Measurements from ENCODE around the gene COL21A1. TPM values are rescaled to one million over a fixed set of nuclear protein-coding genes. Genes with fewer than 3 reads are reported as not detected.
"Not testable (repeated sequence)": the region's sequence is repeated elsewhere in the genome, so short reads cannot be mapped to it uniquely, and the experiment has no call there.

Gene COL21A1
- total RNA-seq, 1 donor = not detected

DNA sequence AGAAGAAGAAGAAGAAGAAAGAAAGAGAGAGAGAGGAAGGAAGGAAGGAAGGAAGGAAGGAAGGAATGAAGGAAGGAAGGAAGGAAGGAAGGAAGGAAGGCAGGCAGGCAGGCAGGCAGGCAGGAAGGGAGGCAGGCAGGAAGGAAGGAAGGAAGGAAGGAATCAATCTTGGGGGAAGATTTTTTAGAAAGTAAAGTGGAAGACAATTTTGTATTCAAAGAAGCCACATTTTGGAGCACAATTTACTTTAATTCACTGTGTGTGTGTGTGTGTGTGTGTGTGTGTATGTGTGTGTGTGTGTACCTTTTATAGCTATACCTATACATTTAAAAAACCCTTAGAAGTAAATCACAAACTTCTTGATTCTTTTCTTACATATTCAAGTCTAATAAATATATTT lies 13.2 kb upstream of the COL21A1 start:
- H3K9me3 ChIP-seq (ENCODE audit: low read depth, low read length); H3K27me3 ChIP-seq (ENCODE audit: insufficient read depth, low read length); H3K4me3 ChIP-seq (ENCODE audit: low read length); H3K4me1 ChIP-seq (ENCODE audit: insufficient read depth, low read length): not testable (repeated sequence)

GRCh38 chr6:56259234-56260077 lies 12.1 kb upstream of the COL21A1 start:
- H3K4me3 ChIP-seq (ENCODE audit: low read length) = no peak overlapping the region
- no peaks in the 10 kb centered on the region for H3K4me1 ChIP-seq (ENCODE audit: insufficient read depth, low read length)
- no peaks in the 10 kb centered on the region for H3K9me3 ChIP-seq (ENCODE audit: low read depth, low read length)
- H3K27me3 ChIP-seq (ENCODE audit: insufficient read depth, low read length) = no peaks in the 10 kb centered on the region

DNA sequence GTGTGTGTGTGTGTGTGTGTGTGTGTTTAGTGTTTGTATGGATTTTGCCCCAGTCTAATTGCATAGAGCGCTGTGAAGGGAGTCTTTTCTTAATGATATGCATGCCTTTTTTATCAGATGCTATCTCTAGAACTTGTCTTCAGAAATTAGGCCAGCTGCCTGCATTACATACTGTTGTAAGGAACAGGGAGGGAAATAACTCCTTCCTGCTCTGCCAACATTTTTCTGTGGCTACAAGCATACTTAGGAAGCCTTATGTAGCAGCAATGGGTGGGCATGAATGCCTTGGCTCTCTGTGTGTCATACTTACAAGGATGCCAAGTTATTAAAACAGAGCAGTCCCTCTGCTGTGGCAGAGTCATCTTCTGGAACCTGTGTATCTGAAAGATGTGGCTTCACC lies 8.0 kb upstream of the COL21A1 start:
- Histone ChIP-seq H3K27me3 (ENCODE audit: insufficient read depth, low read length) (no peaks in the 10 kb centered on the region), H3K4me3 (ENCODE audit: low read length) (no peak overlapping the region), H3K4me1 (ENCODE audit: insufficient read depth, low read length) (no peaks in the 10 kb centered on the region), H3K9me3 (ENCODE audit: low read depth, low read length) (no peaks in the 10 kb centered on the region)

DNA sequence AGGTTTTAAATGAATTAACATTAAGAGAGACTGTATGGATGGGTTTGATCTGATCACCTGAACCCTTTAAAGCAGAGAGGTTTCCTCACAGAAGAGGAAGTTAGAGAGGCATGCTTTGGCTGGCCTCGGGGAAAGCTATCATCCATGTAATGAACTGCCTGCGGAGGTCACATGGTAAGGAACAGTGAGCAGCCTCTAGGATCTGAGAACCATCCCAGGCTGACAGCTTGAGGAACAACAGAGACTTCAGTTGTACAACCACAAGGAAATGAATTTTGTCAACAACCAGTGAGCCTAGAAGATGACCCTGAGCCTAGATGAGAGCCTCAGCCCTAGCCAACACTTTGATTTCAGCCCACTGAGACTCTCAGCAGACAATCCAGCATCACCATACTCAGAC lies 2.9 kb upstream of the COL21A1 start:
- Histone ChIP-seq H3K27me3 (ENCODE audit: insufficient read depth, low read length) (peaks cover 22% of the 10 kb centered on the region), H3K4me1 (ENCODE audit: insufficient read depth, low read length) (no peaks in the 10 kb centered on the region), H3K4me3 (ENCODE audit: low read length) (no peak overlapping the region), H3K9me3 (ENCODE audit: low read depth, low read length) (no peaks in the 10 kb centered on the region)

DNA sequence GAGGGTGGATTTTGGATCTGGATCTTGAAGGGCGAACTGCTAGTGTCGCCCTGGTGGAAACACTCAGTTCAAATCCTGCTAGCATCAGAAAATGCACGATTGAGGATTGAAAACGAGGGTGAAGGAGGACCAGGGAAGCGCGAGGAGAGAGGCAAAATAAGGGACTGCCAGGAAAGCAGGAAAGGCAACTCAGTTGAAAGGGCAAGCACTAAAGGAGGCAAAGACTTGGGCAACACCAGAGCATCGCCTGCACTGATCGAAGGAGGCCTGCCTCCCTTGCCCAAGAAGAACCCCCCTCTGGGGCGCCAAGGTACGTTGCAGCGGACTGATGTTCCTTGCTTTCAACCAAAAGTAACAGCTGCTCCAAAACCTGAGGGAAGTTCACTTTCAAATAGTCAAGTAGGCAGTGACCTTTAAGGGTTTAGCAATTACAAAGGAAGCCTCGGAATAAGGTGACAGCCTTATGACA lies 308 bp upstream of the COL21A1 start:
- Histone ChIP-seq H3K4me1 (ENCODE audit: insufficient read depth, low read length) (peaks cover 8% of the 10 kb centered on the region), H3K27me3 (ENCODE audit: insufficient read depth, low read length) (peaks cover 22% of the 10 kb centered on the region), H3K9me3 (ENCODE audit: low read depth, low read length) (no peaks in the 10 kb centered on the region), H3K4me3 (ENCODE audit: low read length) (no peak overlapping the region)

GRCh38 chr6:56246541-56246880 lies 869 bp downstream of the COL21A1 start:
- Histone ChIP-seq H3K4me3 (ENCODE audit: low read length) (no peak overlapping the region), H3K4me1 (ENCODE audit: insufficient read depth, low read length) (peaks cover 8% of the 10 kb centered on the region), H3K27me3 (ENCODE audit: insufficient read depth, low read length) (peaks cover 22% of the 10 kb centered on the region), H3K9me3 (ENCODE audit: low read depth, low read length) (no peaks in the 10 kb centered on the region)

GRCh38 chr6:56245903-56246351 lies 1.5 kb downstream of the COL21A1 start:
- Histone ChIP-seq H3K4me3 (ENCODE audit: low read length) (no peak overlapping the region), H3K4me1 (ENCODE audit: insufficient read depth, low read length) (peaks cover 8% of the 10 kb centered on the region), H3K9me3 (ENCODE audit: low read depth, low read length) (no peaks in the 10 kb centered on the region), H3K27me3 (ENCODE audit: insufficient read depth, low read length) (peaks cover 22% of the 10 kb centered on the region)

GRCh38 chr6:56244528-56245253 lies 2.7 kb downstream of the COL21A1 start:
- H3K4me1 ChIP-seq (ENCODE audit: insufficient read depth, low read length) = peaks cover 8% of the 10 kb centered on the region
- H3K4me3 ChIP-seq (ENCODE audit: low read length) = no peak overlapping the region
- peaks cover 22% of the 10 kb centered on the region for H3K27me3 ChIP-seq (ENCODE audit: insufficient read depth, low read length)
- no peaks in the 10 kb centered on the region for H3K9me3 ChIP-seq (ENCODE audit: low read depth, low read length)

- Histone ChIP-seq H3K9me3 (ENCODE audit: low read depth, low read length) (no peaks in the 10 kb centered on the region), H3K4me3 (ENCODE audit: low read length) (no peak overlapping the region), H3K27me3 (ENCODE audit: insufficient read depth, low read length) (peaks cover 21% of the 10 kb centered on the region), H3K4me1 (ENCODE audit: insufficient read depth, low read length) (peaks cover 8% of the 10 kb centered on the region)
Measured at GRCh38 chr6:56244089-56244488, 3.3 kb downstream of the COL21A1 start.

DNA sequence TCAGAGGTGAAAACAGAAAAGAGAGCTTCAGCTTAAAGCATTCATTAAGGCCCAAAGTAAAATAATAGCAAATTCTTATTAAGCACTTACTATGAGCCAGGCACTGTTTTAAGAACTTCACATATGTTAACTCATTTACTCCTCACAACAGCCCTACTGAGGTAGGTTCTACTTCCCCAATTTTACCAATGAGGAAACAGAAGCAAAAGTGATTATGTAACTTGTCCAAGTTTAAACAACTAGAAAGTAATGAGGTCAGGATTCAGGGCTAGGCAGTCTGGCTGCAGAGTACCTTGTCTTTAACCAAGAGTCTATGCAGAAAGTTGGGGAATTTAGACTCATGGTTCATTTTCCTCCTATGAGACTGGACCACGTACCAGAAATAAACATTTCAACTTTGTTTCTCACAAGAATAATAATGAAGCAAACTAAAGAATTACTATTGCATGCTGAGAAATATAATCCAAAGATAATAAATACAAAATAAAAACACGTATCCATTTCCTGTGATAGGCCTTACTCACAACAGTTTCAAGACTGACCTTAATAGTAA lies 3.8 kb downstream of the COL21A1 start:
- Histone ChIP-seq H3K9me3 (ENCODE audit: low read depth, low read length) (no peaks in the 10 kb centered on the region), H3K4me1 (ENCODE audit: insufficient read depth, low read length) (peaks cover 8% of the 10 kb centered on the region)

DNA sequence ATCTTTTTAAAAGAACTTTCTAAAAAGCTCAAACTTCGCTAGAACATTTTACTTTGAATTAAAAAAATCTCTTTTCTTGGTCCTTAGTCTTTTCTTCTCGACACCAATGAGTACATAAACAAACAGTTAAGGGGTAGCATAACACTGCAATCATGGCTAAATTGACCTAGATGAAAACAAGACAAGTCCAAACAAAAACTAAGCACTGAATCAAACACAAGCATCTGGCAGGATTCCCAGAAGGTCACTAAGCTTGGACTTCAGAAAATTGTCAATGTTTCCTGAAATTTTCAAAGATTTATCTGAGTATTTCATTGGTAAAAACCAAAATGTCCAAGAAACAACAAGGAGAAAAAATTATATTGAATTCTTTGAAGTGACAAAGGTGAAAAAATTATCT lies 5.0 kb downstream of the COL21A1 start:
- H3K4me1 ChIP-seq (ENCODE audit: insufficient read depth, low read length) = peaks cover 8% of the 10 kb centered on the region
- H3K27me3 ChIP-seq (ENCODE audit: insufficient read depth, low read length) = peaks cover 10% of the 10 kb centered on the region
- H3K4me3 ChIP-seq (ENCODE audit: low read length) = no peak overlapping the region
- H3K9me3 ChIP-seq (ENCODE audit: low read depth, low read length) = no peaks in the 10 kb centered on the region

More for the DNA sequence above, 3.8 kb downstream of the COL21A1 start:
- Histone ChIP-seq H3K27me3 (ENCODE audit: insufficient read depth, low read length) (peaks cover 19% of the 10 kb centered on the region), H3K4me3 (ENCODE audit: low read length) (no peak overlapping the region)

DNA sequence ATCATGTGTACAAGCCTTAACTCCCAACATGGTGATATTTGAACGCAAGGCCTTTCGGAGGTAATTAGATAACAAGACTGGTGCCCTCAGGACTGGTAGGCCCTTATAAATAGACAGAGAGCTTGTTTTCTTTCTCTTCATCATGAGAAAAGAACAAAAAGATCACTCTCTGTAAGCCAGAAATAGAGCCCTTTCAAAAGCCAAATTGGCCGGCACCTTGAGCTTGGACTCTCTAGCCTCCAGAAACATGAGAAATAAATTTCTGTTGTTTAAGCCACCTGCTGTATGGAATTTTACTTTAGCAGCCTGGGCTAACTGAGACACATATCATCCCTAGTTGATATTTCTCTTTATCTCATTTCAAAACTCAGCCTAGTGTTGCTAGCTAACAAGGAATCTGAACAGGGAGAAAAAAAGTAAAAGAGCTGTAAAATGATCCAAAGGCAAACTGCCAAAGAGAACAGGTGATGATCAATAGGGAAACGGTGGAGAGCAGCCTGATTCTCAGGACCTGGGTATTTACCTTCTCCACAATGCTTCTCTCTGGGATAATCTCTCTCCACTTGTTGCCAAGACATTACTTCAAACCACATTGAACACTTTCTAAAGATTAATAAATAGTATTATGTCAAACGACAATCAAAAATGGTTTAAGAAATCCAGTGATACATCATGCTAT lies 6.1 kb downstream of the COL21A1 start:
- Histone ChIP-seq H3K4me3 (ENCODE audit: low read length) (no peak overlapping the region), H3K27me3 (ENCODE audit: insufficient read depth, low read length) (no peaks in the 10 kb centered on the region), H3K9me3 (ENCODE audit: low read depth, low read length) (no peaks in the 10 kb centered on the region), H3K4me1 (ENCODE audit: insufficient read depth, low read length) (peaks cover 8% of the 10 kb centered on the region)

- H3K4me1 ChIP-seq (ENCODE audit: insufficient read depth, low read length) = no peaks in the 10 kb centered on the region
- H3K27me3 ChIP-seq (ENCODE audit: insufficient read depth, low read length) = no peaks in the 10 kb centered on the region
- no peak overlapping the region for H3K4me3 ChIP-seq (ENCODE audit: low read length)
- H3K9me3 ChIP-seq (ENCODE audit: low read depth, low read length) = no peaks in the 10 kb centered on the region
Measured at GRCh38 chr6:56238352-56238751, 9.0 kb downstream of the COL21A1 start.

GRCh38 chr6:56235245-56235644 lies 12.1 kb downstream of the COL21A1 start:
- Histone ChIP-seq H3K4me3 (ENCODE audit: low read length) (no peak overlapping the region), H3K27me3 (ENCODE audit: insufficient read depth, low read length) (no peaks in the 10 kb centered on the region), H3K4me1 (ENCODE audit: insufficient read depth, low read length) (no peaks in the 10 kb centered on the region), H3K9me3 (ENCODE audit: low read depth, low read length) (no peaks in the 10 kb centered on the region)

- H3K4me3 ChIP-seq (ENCODE audit: low read length) = no peak overlapping the region
Measured at GRCh38 chr6:56232436-56232835, 14.9 kb downstream of the COL21A1 start.

More at GRCh38 chr6:56232436-56232835, 14.9 kb downstream of the COL21A1 start:
- Histone ChIP-seq H3K27me3 (ENCODE audit: insufficient read depth, low read length) (no peaks in the 10 kb centered on the region), H3K4me1 (ENCODE audit: insufficient read depth, low read length) (no peaks in the 10 kb centered on the region), H3K9me3 (ENCODE audit: low read depth, low read length) (no peaks in the 10 kb centered on the region)
